VCaP (cell line): Measurements from ENCODE around the gene SCN2B.
A peak's percentile ranks its signal among the peaks of the same experiment; 100 is the strongest.

Experiments
- H3K27ac ChIP-seq: fragments of 450-650 bp; 2 replicates; pipeline ENCODE4 v1.5.1; 2017
- TF ChIP-seq, protein P1 (sequence below): fragments of 450-650 bp; conservative IDR thresholded peaks from 2 replicates; pipeline ENCODE4 v1.5.1; 2017; ENCODE audit warnings: mild to moderate bottlenecking, moderate library complexity

The SCN2B gene

DNA sequence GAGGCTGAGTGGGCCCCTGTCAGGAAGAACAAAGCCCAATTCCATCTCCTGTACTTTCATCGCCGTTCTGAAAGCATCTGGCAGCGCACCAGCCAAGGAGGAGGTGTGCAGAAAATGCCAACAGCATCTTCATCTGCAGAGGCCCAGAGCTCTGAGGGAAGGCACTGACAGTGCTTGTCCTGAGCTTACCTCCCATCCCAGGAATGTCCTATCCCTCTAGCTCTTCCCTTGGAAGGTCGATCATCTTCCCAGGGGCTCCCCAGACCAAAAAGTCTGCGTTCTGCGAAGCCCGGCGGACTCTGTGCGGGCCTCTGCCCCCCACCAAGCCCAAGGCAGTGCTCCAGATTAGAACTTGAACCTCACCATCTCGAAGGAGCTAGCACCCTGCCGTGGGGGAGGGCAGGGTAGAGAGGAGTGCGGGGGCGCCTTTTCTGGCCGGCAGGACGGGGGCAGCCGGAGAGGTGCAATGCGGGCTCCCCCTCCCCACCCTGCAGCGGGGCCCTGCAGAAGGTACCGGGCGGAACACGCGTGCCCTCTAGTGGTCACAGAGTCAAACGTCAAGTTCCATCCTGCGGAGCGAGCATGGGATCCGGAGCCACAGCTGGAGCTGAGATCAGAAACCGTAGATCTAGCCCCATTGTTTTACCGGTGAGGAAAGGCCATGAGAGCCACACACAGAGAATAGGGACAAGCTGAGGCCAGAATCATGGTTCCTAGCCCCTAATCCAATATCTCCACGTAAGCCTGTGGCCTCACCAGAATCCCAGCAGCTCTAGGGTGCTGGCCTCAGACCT lies 5.0 kb downstream of the SCN2B start:
- TF ChIP-seq, protein P1, sequence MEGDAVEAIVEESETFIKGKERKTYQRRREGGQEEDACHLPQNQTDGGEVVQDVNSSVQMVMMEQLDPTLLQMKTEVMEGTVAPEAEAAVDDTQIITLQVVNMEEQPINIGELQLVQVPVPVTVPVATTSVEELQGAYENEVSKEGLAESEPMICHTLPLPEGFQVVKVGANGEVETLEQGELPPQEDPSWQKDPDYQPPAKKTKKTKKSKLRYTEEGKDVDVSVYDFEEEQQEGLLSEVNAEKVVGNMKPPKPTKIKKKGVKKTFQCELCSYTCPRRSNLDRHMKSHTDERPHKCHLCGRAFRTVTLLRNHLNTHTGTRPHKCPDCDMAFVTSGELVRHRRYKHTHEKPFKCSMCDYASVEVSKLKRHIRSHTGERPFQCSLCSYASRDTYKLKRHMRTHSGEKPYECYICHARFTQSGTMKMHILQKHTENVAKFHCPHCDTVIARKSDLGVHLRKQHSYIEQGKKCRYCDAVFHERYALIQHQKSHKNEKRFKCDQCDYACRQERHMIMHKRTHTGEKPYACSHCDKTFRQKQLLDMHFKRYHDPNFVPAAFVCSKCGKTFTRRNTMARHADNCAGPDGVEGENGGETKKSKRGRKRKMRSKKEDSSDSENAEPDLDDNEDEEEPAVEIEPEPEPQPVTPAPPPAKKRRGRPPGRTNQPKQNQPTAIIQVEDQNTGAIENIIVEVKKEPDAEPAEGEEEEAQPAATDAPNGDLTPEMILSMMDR = peak; percentile 97
- H3K27ac ChIP-seq = no peak overlapping the region; the same call in 1 of the 2 replicates

DNA sequence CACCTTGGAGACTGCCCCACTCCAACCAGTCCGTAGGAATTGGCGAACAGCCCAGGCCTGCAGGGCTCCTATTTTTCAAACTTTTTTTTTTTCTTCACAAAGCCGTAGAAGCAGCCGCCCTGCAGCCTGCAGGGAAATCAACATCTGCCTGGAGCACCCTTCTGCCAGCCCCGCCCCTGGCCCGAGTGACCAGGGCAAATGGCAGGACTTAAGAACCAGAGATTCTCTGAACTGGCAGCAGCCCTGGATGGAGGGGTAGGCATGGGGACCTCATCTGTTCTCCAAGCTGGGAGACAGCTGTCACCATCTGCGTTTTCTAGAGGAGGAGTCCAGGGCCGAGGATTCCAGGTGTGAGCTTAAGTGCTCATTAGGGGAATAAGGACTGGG lies 5.6 kb downstream of the SCN2B start:
- TF ChIP-seq, protein P1 = no peak

DNA sequence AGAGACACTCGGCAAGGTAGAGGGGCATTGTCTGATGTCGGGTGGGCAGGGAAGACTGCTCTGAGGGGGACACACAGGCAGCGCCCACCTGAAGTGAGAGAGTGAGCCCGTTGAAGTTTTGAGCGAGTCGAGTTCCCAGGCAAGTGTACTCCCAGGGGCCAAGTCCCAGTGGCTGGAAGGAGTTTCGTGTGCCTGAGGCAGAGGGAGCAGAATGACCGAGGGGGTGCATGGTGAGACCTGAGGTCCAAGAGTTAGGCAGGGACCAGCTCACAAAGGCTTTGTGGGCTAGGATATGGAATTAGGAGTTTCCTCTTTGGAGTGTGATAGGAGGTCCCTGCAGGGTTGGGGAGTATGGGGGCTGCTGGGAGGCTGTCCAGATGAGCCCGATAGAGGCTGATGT lies 6.2 kb downstream of the SCN2B start:
- H3K27ac ChIP-seq = no peak overlapping the region
- TF ChIP-seq, protein P1 = no peak

More for the DNA sequence above, 5.6 kb downstream of the SCN2B start:
- H3K27ac ChIP-seq = no peak overlapping the region

DNA sequence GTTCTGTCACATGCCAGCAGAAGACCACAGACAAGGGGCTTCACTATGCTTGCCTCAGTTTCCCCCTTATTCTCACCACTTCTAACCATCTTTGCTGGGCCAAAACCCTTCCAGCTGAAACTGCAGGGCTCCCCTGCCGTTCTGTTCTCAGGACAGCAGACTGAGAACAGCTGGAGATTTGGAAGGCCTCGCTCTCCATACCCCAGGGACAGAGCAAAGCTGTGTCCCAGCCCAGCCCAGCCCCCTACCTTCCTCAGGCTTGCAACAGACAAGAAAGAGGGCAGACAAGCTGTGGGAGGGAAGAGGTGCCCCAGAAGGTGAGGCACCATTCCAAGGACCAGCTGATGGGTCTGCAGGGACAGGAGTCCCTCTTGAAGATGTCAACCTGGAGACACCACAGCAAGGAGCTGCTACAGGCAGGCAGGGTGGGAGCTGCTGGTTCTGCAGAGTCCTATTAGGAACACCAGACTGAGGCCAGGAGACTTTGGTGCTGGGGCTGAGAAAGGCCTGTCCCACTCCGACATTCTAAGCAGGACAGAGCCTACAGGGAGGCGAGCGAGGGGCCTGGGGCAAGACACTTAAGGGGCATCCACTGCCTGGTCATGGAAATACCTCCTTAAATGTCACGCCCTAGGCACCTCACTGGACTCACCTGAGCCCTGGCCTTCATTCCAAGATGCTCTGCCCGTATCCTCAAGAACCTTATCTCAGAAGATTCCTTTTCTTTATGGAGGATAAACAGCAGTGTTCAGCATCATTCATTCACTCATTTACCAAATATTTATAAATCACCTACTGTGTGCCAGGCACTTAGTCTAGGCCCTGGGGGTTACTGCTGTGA lies 6.9 kb downstream of the SCN2B start:
- TF ChIP-seq, protein P1 = no peak

DNA sequence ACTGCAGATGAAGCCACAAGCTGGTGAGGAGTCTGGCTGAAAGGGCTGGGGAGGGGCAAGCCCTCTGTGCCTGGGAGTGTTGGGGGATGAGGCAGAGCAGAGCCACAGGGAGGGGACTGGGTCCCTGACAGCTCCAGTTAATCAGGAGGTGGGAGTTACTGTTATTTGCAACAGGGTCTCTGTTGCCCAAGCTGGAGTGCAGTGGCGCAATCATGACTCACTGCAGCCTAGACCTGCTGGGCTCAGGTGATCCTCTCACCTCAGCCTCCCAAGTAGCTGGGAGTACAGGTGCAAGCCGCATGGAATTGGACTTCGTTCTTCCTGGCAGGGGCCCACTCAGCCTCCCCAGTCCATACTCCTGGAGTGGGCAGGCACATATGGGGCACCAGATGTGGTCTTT lies 7.7 kb downstream of the SCN2B start:
- TF ChIP-seq, protein P1 = no peak
- no peak overlapping the region for H3K27ac ChIP-seq

More for the DNA sequence above, 6.9 kb downstream of the SCN2B start:
- H3K27ac ChIP-seq = no peak overlapping the region

DNA sequence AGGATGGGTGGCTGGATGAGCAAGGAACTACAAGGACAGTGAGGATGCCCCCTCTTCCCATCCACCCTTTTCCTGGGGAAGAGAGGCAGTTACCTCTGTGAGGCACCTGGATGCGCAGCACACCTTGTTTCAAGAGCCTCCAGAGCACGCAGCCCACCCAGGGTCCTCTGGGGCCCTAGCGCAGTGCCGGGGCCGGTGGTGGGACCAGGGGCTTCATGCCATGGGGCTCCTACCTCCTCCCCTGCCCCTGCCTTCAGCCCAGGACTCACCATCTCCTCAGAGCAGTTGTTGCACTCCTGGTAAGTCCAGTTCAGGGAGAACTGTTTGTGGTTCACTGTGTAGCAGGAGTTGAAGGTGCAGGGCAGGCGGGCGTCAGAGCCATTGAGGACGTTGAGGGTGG lies 8.1 kb downstream of the SCN2B start:
- no peak overlapping the region for H3K27ac ChIP-seq
- TF ChIP-seq, protein P1 = no peak

DNA sequence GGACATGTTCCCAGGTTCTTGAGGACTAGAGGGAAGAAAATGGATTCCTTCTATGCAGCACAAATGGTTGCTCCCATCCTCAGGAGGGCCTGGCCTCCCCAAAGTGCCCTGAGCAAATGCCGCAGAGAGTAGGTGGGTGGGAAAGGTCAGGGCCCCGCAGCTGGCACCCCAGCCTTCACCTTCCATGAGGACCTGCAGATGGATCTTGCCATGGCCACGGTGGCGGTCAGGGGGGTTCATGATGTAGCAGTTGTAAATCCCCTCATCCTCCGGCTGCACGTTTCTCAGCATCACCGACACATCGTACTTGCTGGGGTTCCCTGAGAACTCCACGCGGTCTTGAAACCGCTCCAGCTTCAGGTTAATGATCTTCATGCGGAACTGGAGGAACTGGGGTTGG lies 8.5 kb downstream of the SCN2B start:
- no peak overlapping the region for H3K27ac ChIP-seq
- TF ChIP-seq, protein P1 = no peak
